ENCODE results near the gene PPP1R37. TPM values are rescaled to one million over a fixed set of nuclear protein-coding genes. Genes with fewer than 3 reads are reported as not detected.

Gene PPP1R37
- total RNA-seq, 1 experiment from 2014 or later, result 20.4 TPM

DNA sequence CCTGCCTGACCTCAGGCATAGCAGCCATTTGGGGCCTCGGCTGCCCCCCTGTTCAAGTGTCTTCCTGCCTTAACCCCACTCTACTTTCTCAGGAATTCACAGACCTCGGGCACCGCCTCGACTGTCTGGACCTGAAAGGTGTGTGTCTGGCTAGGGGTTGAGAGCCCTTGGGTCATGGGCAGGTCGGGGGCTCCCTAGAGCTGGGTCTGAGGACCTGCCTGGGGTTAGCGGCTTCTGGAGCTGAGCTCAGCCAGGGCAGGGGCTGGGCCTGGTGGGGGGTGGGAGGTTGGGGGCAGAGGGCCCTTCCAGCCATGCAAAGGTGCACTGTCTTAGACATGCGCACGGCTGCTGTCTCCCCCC is 47.1 kb downstream of the PPP1R37 start:
- intact Hi-C loops (cut with micrococcal nuclease; ENCODE audit: unreplicated experiment) (no loop called here), in situ Hi-C loops (cut with HindIII; ENCODE audit: low pct_unique_long_range_greater_than_20kb, low sequenced_read_pairs) (no loop called here)
- Histone ChIP-seq H3K27ac (ENCODE audit: low read length) (no peak overlapping the region), H3K27me3 (ENCODE audit: control insufficient read depth, insufficient read depth, low read length) (no peaks in the 10 kb centered on the region), H3K4me3 (ENCODE audit: low read depth in 2 of 2, low read length in 2 of 2) (no peak overlapping the region), H3K36me3 (ENCODE audit: control insufficient read depth, insufficient read depth, low read length) (no peaks in the 10 kb centered on the region), H3K9me3 (ENCODE audit: control insufficient read depth, insufficient read depth, low read depth, low read length) (no peaks in the 10 kb centered on the region), H3K4me1 (ENCODE audit: control insufficient read depth, insufficient read depth, low read length) (no peaks in the 10 kb centered on the region)
- ChIA-PET CTCF (no interaction called here), POLR2A (no interaction called here)
- DNase-seq (ENCODE audit: low read depth, low spot score), result no peak
- no TSS peak for BruUV-seq (replicated peaks)
- ATAC-seq, result no peak
- no peak for TF ChIP-seq POLR2AphosphoS5 (IDR thresholded peaks at IDR 0.05; ENCODE audit: low read depth, low read length)
- no peak for TF ChIP-seq TCF7L2 (IDR thresholded peaks at IDR 0.05; ENCODE audit: low read depth, low read length)
- TF ChIP-seq SIN3A (IDR thresholded peaks at IDR 0.05; ENCODE audit: borderline replicate concordance, insufficient read depth, low read depth, low read length), result no peak
- TF ChIP-seq CTCF (IDR thresholded peaks at IDR 0.05), result no peak
- TF ChIP-seq, protein P1, sequence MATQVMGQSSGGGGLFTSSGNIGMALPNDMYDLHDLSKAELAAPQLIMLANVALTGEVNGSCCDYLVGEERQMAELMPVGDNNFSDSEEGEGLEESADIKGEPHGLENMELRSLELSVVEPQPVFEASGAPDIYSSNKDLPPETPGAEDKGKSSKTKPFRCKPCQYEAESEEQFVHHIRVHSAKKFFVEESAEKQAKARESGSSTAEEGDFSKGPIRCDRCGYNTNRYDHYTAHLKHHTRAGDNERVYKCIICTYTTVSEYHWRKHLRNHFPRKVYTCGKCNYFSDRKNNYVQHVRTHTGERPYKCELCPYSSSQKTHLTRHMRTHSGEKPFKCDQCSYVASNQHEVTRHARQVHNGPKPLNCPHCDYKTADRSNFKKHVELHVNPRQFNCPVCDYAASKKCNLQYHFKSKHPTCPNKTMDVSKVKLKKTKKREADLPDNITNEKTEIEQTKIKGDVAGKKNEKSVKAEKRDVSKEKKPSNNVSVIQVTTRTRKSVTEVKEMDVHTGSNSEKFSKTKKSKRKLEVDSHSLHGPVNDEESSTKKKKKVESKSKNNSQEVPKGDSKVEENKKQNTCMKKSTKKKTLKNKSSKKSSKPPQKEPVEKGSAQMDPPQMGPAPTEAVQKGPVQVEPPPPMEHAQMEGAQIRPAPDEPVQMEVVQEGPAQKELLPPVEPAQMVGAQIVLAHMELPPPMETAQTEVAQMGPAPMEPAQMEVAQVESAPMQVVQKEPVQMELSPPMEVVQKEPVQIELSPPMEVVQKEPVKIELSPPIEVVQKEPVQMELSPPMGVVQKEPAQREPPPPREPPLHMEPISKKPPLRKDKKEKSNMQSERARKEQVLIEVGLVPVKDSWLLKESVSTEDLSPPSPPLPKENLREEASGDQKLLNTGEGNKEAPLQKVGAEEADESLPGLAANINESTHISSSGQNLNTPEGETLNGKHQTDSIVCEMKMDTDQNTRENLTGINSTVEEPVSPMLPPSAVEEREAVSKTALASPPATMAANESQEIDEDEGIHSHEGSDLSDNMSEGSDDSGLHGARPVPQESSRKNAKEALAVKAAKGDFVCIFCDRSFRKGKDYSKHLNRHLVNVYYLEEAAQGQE (IDR thresholded peaks at IDR 0.05; ENCODE audit: insufficient read depth in 1 of 2, low read depth in 2 of 2, low read length in 1 of 2), result no peak

GRCh38 chr19:45140533-45140932 is 47.6 kb downstream of the PPP1R37 start:
- no peak overlapping the region for H3K27ac ChIP-seq (ENCODE audit: low read length)
- BruUV-seq (replicated peaks), result no TSS peak
- no peak for DNase-seq (ENCODE audit: low read depth, low spot score)
- POLR2A ChIA-PET, result no interaction called here
- in situ Hi-C loops (cut with HindIII; ENCODE audit: low pct_unique_long_range_greater_than_20kb, low sequenced_read_pairs), result no loop called here
- intact Hi-C loops (cut with micrococcal nuclease; ENCODE audit: unreplicated experiment), result no loop called here
- H3K27me3 ChIP-seq (ENCODE audit: control insufficient read depth, insufficient read depth, low read length), result no peaks in the 10 kb centered on the region
- H3K4me1 ChIP-seq (ENCODE audit: control insufficient read depth, insufficient read depth, low read length), result no peaks in the 10 kb centered on the region
- TF ChIP-seq, protein P1 (IDR thresholded peaks at IDR 0.05; ENCODE audit: insufficient read depth in 1 of 2, low read depth in 2 of 2, low read length in 1 of 2), result no peak
- TF ChIP-seq CTCF (IDR thresholded peaks at IDR 0.05) (no peak), SIN3A (IDR thresholded peaks at IDR 0.05; ENCODE audit: borderline replicate concordance, insufficient read depth, low read depth, low read length) (no peak), POLR2AphosphoS5 (IDR thresholded peaks at IDR 0.05; ENCODE audit: low read depth, low read length) (no peak), TCF7L2 (IDR thresholded peaks at IDR 0.05; ENCODE audit: low read depth, low read length) (no peak)
- no peaks in the 10 kb centered on the region for H3K36me3 ChIP-seq (ENCODE audit: control insufficient read depth, insufficient read depth, low read length)
- no peak overlapping the region for H3K4me3 ChIP-seq (ENCODE audit: low read depth in 2 of 2, low read length in 2 of 2)
- no peaks in the 10 kb centered on the region for H3K9me3 ChIP-seq (ENCODE audit: control insufficient read depth, insufficient read depth, low read depth, low read length)
- ATAC-seq, result no peak
- CTCF ChIA-PET, result no interaction called here
